Measurements from ENCODE around the gene CSF1R.

GRCh38 chr5:150058480-150059126, 27.8 kb downstream of the CSF1R start:
- no peak for TF ChIP-seq CTCF (IDR thresholded peaks at IDR 0.05; ENCODE audit: control extremely low read depth in 1 of 3, insufficient read depth in 1 of 3, low read depth in 1 of 3, low read length in 3 of 3)
- TF ChIP-seq BACH1 (IDR thresholded peaks at IDR 0.05; ENCODE audit: low read length): no peak
- TF ChIP-seq PHF8 (conservative IDR thresholded peaks at IDR 0.05; ENCODE audit: low read depth, low read length): no peak
- no peak for TF ChIP-seq SRF (IDR thresholded peaks at IDR 0.05; ENCODE audit: low read depth, low read length)
